Activated T-cell treated with anti-CD3 and anti-CD28 coated beads, Interleukin-2, amount 50 U/mL, for 48 hours (primary cell): ENCODE data around the gene CCT2.
"Not testable (repeated sequence)": the region's sequence is repeated elsewhere in the genome, so short reads cannot be mapped to it uniquely, and the experiment has no call there.

ENCODE experiments used
- DNase-seq, 2 experiments: peaks; one replicate each; pipeline ENCODE4 v3.0.0-alpha.2; 2020

The CCT2 gene

GRCh38 chr12:69589082-69589481 lies 3.8 kb downstream of the CCT2 start:
- DNase-seq, result no peak

- no peak for DNase-seq
Measured at GRCh38 chr12:69595689-69596088, 10.4 kb downstream of the CCT2 start.

GRCh38 chr12:69598174-69598753 lies 13.0 kb downstream of the CCT2 start:
- DNase-seq, result no peak

GRCh38 chr12:69600804-69601203 lies 15.5 kb downstream of the CCT2 start:
- no peak for DNase-seq

- DNase-seq, result no peak
Measured at GRCh38 chr12:69601962-69602685, 16.9 kb downstream of the CCT2 start.

GRCh38 chr12:69602954-69603353 lies 17.7 kb downstream of the CCT2 start:
- no peak for DNase-seq

GRCh38 chr12:69603556-69603955 lies 18.3 kb downstream of the CCT2 start:
- not testable (repeated sequence) for DNase-seq

GRCh38 chr12:69604275-69604674 lies 19.0 kb downstream of the CCT2 start:
- DNase-seq, result not testable (repeated sequence)

- no peak for DNase-seq
Measured at GRCh38 chr12:69608114-69608513, 22.9 kb downstream of the CCT2 start.

GRCh38 chr12:69610126-69610525 lies 24.9 kb downstream of the CCT2 start:
- DNase-seq, result no peak

- no peak for DNase-seq
Measured at GRCh38 chr12:69610729-69611128, 25.5 kb downstream of the CCT2 start, which contains the start of gene LRRC10. TSS of gene LRRC10 (minus strand) at chr12:69610907. CDS start at chr12:69610838, 69 bp downstream.

- no peak for DNase-seq
Measured at GRCh38 chr12:69613351-69613750, 28.1 kb downstream of the CCT2 start.

GRCh38 chr12:69616025-69616424 lies 30.8 kb downstream of the CCT2 start:
- no peak for DNase-seq

- no peak for DNase-seq
Measured at GRCh38 chr12:69619050-69619449, 33.8 kb downstream of the CCT2 start.

GRCh38 chr12:69620077-69620476 lies 34.8 kb downstream of the CCT2 start:
- no peak for DNase-seq

- no peak for DNase-seq
Measured at GRCh38 chr12:69620921-69621320, 35.7 kb downstream of the CCT2 start.

GRCh38 chr12:69621551-69621950 lies 36.3 kb downstream of the CCT2 start:
- DNase-seq, result no peak

GRCh38 chr12:69623970-69624369 lies 38.7 kb downstream of the CCT2 start:
- DNase-seq, result no peak

- no peak for DNase-seq
Measured at GRCh38 chr12:69627501-69627900, 42.2 kb downstream of the CCT2 start.

GRCh38 chr12:69630191-69630590 lies 44.9 kb downstream of the CCT2 start:
- DNase-seq, result no peak

GRCh38 chr12:69633061-69633460 lies 47.8 kb downstream of the CCT2 start:
- no peak for DNase-seq

GRCh38 chr12:69639400-69640016 lies 54.2 kb downstream of the CCT2 start:
- peak; percentile 78 for DNase-seq

GRCh38 chr12:69641546-69641945 lies 56.3 kb downstream of the CCT2 start:
- no peak for DNase-seq

GRCh38 chr12:69642531-69642930 lies 57.3 kb downstream of the CCT2 start:
- no peak for DNase-seq
